B cell (primary cell): ENCODE results near the gene CTNND1. TPM values are rescaled to one million over a fixed set of nuclear protein-coding genes. Genes with fewer than 3 reads are reported as not detected.

ENCODE experiments used
- ATAC-seq: fragments of 200-7000 bp; cut with Tn5 transposase; one replicate; pipeline ENCODE4 v1.10.0; 2021; ENCODE audit warnings: low read depth, mild to moderate bottlenecking, moderate number of reproducible peaks, moderate library complexity
- CTCF ChIA-PET: fragments of 350-600 bp; sonication (Branson Sonifier 250); formaldehyde crosslinking; loops from one replicate; lab custom pipeline; 2021; ENCODE audit warnings: antibody characterized with exemption, inconsistent platforms; lab: Charles Lee
- POLR2A ChIA-PET: fragments of 350-600 bp; sonication (Branson Sonifier 250); formaldehyde crosslinking; loops from one replicate; lab custom pipeline; 2021; ENCODE audit warnings: antibody characterized with exemption; lab: Charles Lee
- DNase-seq: peaks from one replicate; pipeline ENCODE4 v3.0.0; 2013
- H2AFZ ChIP-seq: 2 replicates; pipeline ENCODE4 v1.6.1; 2012; ENCODE audit warnings: mild to moderate bottlenecking, low read depth, low read length; ENCODE audit not compliant: insufficient read depth, poor library complexity, severe bottlenecking
- H3K27ac ChIP-seq, 2 donors: 1 replicate in 1 of 2; 2 replicates in 1 of 2; pipeline ENCODE4 v1.5.1; 2012 to 2013; ENCODE audit warnings: low read length in 2 of 2, mild to moderate bottlenecking in 2 of 2, moderate library complexity in 1 of 2
- H3K27me3 ChIP-seq, 4 experiments: fragments of 200-600 bp in 1 of 4; sonication (generic) in 1 of 4; replicated peaks in 1 of 4; 1 replicate in 2 of 4; 2 replicates in 2 of 4; pipeline versions ENCODE4 v1.6.1 to v1.7.0; 2013 to 2016; ENCODE audit warnings: low read length in 3 of 4, mild to moderate bottlenecking in 2 of 4, mixed read lengths in 1 of 4, moderate library complexity in 1 of 4; ENCODE audit not compliant: insufficient read depth in 4 of 4, control insufficient read depth in 3 of 4; ENCODE audit errors: control extremely low read depth in 1 of 4
- H3K36me3 ChIP-seq, 2 experiments: replicated peaks in 1 of 2; 1 replicate in 1 of 2; 2 replicates in 1 of 2; pipeline versions ENCODE4 v1.6.1 to v1.7.1; 2013; ENCODE audit warnings: low read length in 1 of 2; ENCODE audit not compliant: insufficient read depth in 2 of 2, control insufficient read depth in 1 of 2; ENCODE audit errors: control extremely low read depth in 1 of 2, extremely low read depth in 1 of 2
- H3K4me1 ChIP-seq, 2 donors: fragments of 200-600 bp in 1 of 2; sonication (generic) in 1 of 2; 1 replicate in 1 of 2; 2 replicates in 1 of 2; pipeline versions ENCODE4 v1.5.1 to v1.6.1; 2013 to 2017; ENCODE audit warnings: low read length in 2 of 2; ENCODE audit not compliant: control insufficient read depth in 2 of 2, insufficient read depth in 2 of 2
- H3K4me2 ChIP-seq: replicated peaks from 2 replicates; pipeline ENCODE3; 2012; ENCODE audit warnings: mild to moderate bottlenecking, low read depth, low read length; ENCODE audit not compliant: poor library complexity, severe bottlenecking
- H3K4me3 ChIP-seq, 5 experiments: fragments of 200-600 bp in 1 of 5; sonication (generic) in 1 of 5; 1 replicate in 3 of 5; 2 replicates in 2 of 5; pipeline versions ENCODE4 v1.5.1 to v1.7.0; 2011 to 2016; ENCODE audit warnings: low read length in 4 of 5, mild to moderate bottlenecking in 4 of 5, low read depth in 2 of 5, control low read depth in 1 of 5, moderate library complexity in 1 of 5; ENCODE audit not compliant: insufficient read depth in 1 of 5; ENCODE audit errors: control extremely low read depth in 1 of 5, extremely low read depth in 1 of 5
- H3K79me2 ChIP-seq: fragments of 200-600 bp; sonication (generic); one replicate; pipeline ENCODE4 v1.6.0; 2016; ENCODE audit warnings: low read length; ENCODE audit not compliant: control insufficient read depth, insufficient read depth
- H3K9ac ChIP-seq: fragments of 200-600 bp; sonication (generic); 2 replicates; pipeline ENCODE4 v1.6.1; 2017; ENCODE audit warnings: mild to moderate bottlenecking, low read length, moderate library complexity
- H3K9me3 ChIP-seq, 3 donors: one replicate each; pipeline versions ENCODE4 v1.6.1 to v1.7.1; 2013; ENCODE audit warnings: low read length in 2 of 3; ENCODE audit not compliant: control insufficient read depth in 2 of 3, insufficient read depth in 1 of 3; ENCODE audit errors: control extremely low read depth in 1 of 3
- H4K20me1 ChIP-seq: 2 replicates; pipeline ENCODE4 v1.6.0; 2012; ENCODE audit warnings: mild to moderate bottlenecking, low read length; ENCODE audit not compliant: insufficient read depth, control insufficient read depth, poor library complexity, severe bottlenecking
- H3K27ac Mint-ChIP-seq: one replicate; pipeline ENCODE4 v1.8.0; 2021; ENCODE audit warnings: mixed read lengths
- H3K27me3 Mint-ChIP-seq: one replicate; pipeline ENCODE4 v1.8.0; 2021; ENCODE audit warnings: mixed read lengths
- H3K4me1 Mint-ChIP-seq: one replicate; pipeline ENCODE4 v1.8.0; 2021; ENCODE audit warnings: mixed read lengths
- H3K4me3 Mint-ChIP-seq: one replicate; pipeline ENCODE4 v1.8.0; 2021; ENCODE audit warnings: mixed read lengths
- H3K9me3 Mint-ChIP-seq: one replicate; pipeline ENCODE4 v1.8.0; 2022; ENCODE audit warnings: mixed read lengths; ENCODE audit not compliant: insufficient read depth
- CTCF ChIP-seq: fragments of 200-600 bp; IDR thresholded peaks from one replicate; pipeline ENCODE4 v1.8.0; 2022; ENCODE audit warnings: antibody characterized with exemption, mild to moderate bottlenecking
- EZH2 ChIP-seq: IDR thresholded peaks from 2 replicates; pipeline ENCODE4 v1.6.1; 2012; ENCODE audit warnings: borderline replicate concordance, low read depth, mild to moderate bottlenecking, moderate library complexity, low read length; ENCODE audit not compliant: insufficient read depth, poor library complexity, severe bottlenecking
- WGBS: methylation state at CpG from one replicate; pipeline ENCODE4 v1.1.5; 2013; ENCODE audit warnings: missing lambda C conversion rate; ENCODE audit not compliant: insufficient coverage; 5-methylcytosine and 5-hydroxymethylcytosine counted together
- intact Hi-C: fragments of 100-400 bp; cut with micrococcal nuclease; formaldehyde crosslinking; loops from one replicate; pipeline ENCODE4 v1.10.0; 2022
- polyA plus RNA-seq: library from polyadenylated mRNA; depleted of rRNA; stranded (reverse); fragments of >200 nt; gene quantifications from 2 replicates; pipeline ENCODE4 v1.2.3, GENCODE V29; 2012
- total RNA-seq, 2 donors: library from RNA; stranded (reverse); fragments of 120-200 nt in 1 of 2; gene quantifications; 1 replicate in 1 of 2; 2 replicates in 1 of 2; pipeline versions ENCODE4 v1.2.3 to v1.2.4, GENCODE V29; 2013 to 2022

CTNND1 gene
- total and polyA plus RNA-seq, 2 donors (not counting 1 experiment from before 2014, with no cell fraction given): 12.1 to 54.4 TPM

DNA sequence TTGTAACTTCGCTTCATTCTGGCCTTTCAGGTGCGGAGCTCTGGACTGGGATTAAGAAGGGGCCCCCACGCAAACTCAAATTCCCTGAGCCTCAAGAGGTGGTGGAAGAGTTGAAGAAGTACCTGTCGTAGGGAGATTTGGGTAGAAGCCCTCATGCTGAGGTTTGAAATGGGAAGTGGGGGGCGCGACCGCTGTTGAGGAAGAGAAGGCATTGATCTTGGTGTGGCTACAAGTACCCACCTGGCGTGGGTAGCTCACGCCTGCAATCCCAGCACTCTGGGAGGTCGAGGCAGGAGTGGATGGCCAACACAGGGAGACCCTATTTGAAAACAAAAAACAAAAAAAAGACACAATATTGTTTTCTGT is 19.5 kb upstream of the CTNND1 start:
- no peaks in the 10 kb centered on the region for H4K20me1 ChIP-seq
- TF ChIP-seq EZH2 (no peak), CTCF (no peak)
- H3K36me3 ChIP-seq: peaks cover 6 to 50% of the 10 kb centered on the region in 2 experiments
- peaks cover 11 to 32% of the 10 kb centered on the region in 2 donors for H3K4me1 ChIP-seq
- H3K27ac Mint-ChIP-seq: peak overlapping the region; percentile 99
- peak overlapping the region; percentile 97 for H3K9ac ChIP-seq
- peaks cover 38% of the 10 kb centered on the region for H3K4me1 Mint-ChIP-seq
- ChIA-PET POLR2A (interaction anchor here (0.7 to 2.0 kb wide), 10 partner anchors 9 to 417 kb away, joined by 3 to 24 read pairs (median 4); partner anchors contain the start of genes BTBD18, MED19, TMX2 and TNKS1BP1), CTCF (interaction anchor here (0.7 to 6.2 kb wide), 7 partner anchors 10 to 174 kb away, joined by 3 to 68 read pairs (median 4); partner anchors contain the start of genes BTBD18, CTNND1 and UBE2L6)
- H3K4me2 ChIP-seq: peak overlapping the region; percentile 86
- DNase-seq (no peak), ATAC-seq (no peak)
- H3K9me3 Mint-ChIP-seq: no peaks in the 10 kb centered on the region
- H3K27me3 Mint-ChIP-seq: no peaks in the 10 kb centered on the region
- intact Hi-C loops: loop anchor here (5.0 kb wide), 1 partner anchor 175 kb away; the partner anchor contains the start of gene UBE2L6
- peak overlapping the region; percentile 90 to 97 for H3K27ac ChIP-seq
- peaks cover 37% of the 10 kb centered on the region for H3K79me2 ChIP-seq
- peak overlapping the region; percentile 91 for H2AFZ ChIP-seq
- no peaks in the 10 kb centered on the region for H3K27me3 ChIP-seq
- WGBS: 0% methylated on average over 7 of the region's 10 CpGs
- H3K9me3 ChIP-seq: no peaks in the 10 kb centered on the region
- peak overlapping the region; percentile 83 to 97 (median 94) for H3K4me3 ChIP-seq
- H3K4me3 Mint-ChIP-seq: peak overlapping the region; percentile 99

DNA sequence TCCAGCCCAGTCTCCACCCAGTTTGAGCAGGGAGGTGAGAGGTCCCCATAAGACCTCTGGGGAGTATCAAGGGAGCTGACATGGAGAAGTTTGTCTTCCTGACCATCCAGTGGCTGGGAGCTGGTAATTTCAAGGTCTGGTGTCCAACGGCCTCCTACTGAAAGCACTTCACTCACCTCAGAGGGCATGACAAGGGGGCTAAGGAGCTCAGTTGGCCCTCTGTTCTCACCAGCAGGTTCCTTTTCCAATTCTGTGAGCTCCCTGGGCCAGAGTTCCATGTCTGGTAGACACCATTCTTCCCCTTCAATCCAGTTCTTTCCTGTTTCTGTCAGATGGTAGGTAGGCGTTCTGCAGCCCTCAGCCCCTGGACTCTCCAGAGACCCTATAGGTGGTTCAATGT is 17.2 kb upstream of the CTNND1 start:
- intact Hi-C loops: loop anchor here (5.0 kb wide), 1 partner anchor 177 kb away; the partner anchor contains the start of gene UBE2L6
- H3K4me1 Mint-ChIP-seq: peaks cover 41% of the 10 kb centered on the region
- no peak for DNase-seq
- Histone ChIP-seq H2AFZ (no peak overlapping the region), H3K9ac (no peak overlapping the region), H3K79me2 (peaks cover 37% of the 10 kb centered on the region), H4K20me1 (no peaks in the 10 kb centered on the region), H3K4me2 (no peak overlapping the region), H3K4me3 (no peak overlapping the region), H3K36me3 (peaks cover 8 to 38% of the 10 kb centered on the region in 2 experiments), H3K4me1 (peaks cover 11 to 32% of the 10 kb centered on the region in 2 donors), H3K27me3 (no peaks in the 10 kb centered on the region), H3K27ac (peak overlapping the region in 1 of 2 donors; percentile 38), H3K9me3 (no peaks in the 10 kb centered on the region)
- POLR2A ChIA-PET: interaction anchor here (0.6 kb wide), 1 partner anchor 416 kb away, joined by 3 read pairs; no protein-coding TSS in a partner anchor
- no peaks in the 10 kb centered on the region for H3K9me3 Mint-ChIP-seq
- WGBS: 100% methylated on average over 2 of the region's 2 CpGs
- peak overlapping the region; percentile 34 for H3K4me3 Mint-ChIP-seq
- peak overlapping the region; percentile 61 for H3K27ac Mint-ChIP-seq
- CTCF ChIA-PET: interaction anchor here (0.8 to 6.2 kb wide), 3 partner anchors 17 to 176 kb away, joined by 3 to 68 read pairs (median 4); no protein-coding TSS in a partner anchor
- TF ChIP-seq EZH2: no peak
- TF ChIP-seq CTCF: no peak
- ATAC-seq: no peak
- H3K27me3 Mint-ChIP-seq: no peaks in the 10 kb centered on the region
